Activated CD4-positive, alpha-beta T cell treated with anti-CD3 and anti-CD28 coated beads for 36 hours (primary cell): ENCODE data around the gene NCKAP5. TPM values are rescaled to one million over a fixed set of nuclear protein-coding genes. Genes with fewer than 3 reads are reported as not detected.
"Not testable (repeated sequence)": the region's sequence is repeated elsewhere in the genome, so short reads cannot be mapped to it uniquely, and the experiment has no call there.

Experiments
- ATAC-seq: fragments of 200-7000 bp; cut with Tn5 transposase; one replicate; pipeline ENCODE4 v1.10.0; 2021; ENCODE audit warnings: mild to moderate bottlenecking, moderate library complexity
- CTCF ChIA-PET: fragments of 350-600 bp; sonication (Branson Sonifier 250); formaldehyde crosslinking; loops from one replicate; lab custom pipeline; 2021; ENCODE audit warnings: antibody characterized with exemption; lab: Charles Lee
- POLR2A ChIA-PET: fragments of 350-600 bp; sonication (Branson Sonifier 250); formaldehyde crosslinking; loops from one replicate; lab custom pipeline; 2021; ENCODE audit warnings: antibody characterized with exemption, inconsistent platforms; lab: Charles Lee
- DNase-seq: peaks from one replicate; pipeline ENCODE4 v3.0.0-alpha.2; 2020
- H3K27ac Mint-ChIP-seq: one replicate; pipeline ENCODE4 v1.8.0; 2021; ENCODE audit warnings: mixed read lengths
- H3K27me3 Mint-ChIP-seq: one replicate; pipeline ENCODE4 v1.8.0; 2021; ENCODE audit warnings: mixed read lengths
- H3K36me3 Mint-ChIP-seq: one replicate; pipeline ENCODE4 v1.8.0; 2021; ENCODE audit warnings: low read depth, mixed read lengths
- H3K4me1 Mint-ChIP-seq: one replicate; pipeline ENCODE4 v1.8.0; 2021; ENCODE audit warnings: mixed read lengths
- H3K4me3 Mint-ChIP-seq: one replicate; pipeline ENCODE4 v1.8.0; 2021; ENCODE audit warnings: mild to moderate bottlenecking, moderate library complexity, mixed read lengths
- H3K9me3 Mint-ChIP-seq: one replicate; pipeline ENCODE4 v1.8.0; 2021; ENCODE audit warnings: low read depth, mixed read lengths
- intact Hi-C, 2 experiments: fragments of 100-400 bp; cut with DNase I in 1 of 2; cut with micrococcal nuclease in 1 of 2; formaldehyde crosslinking; loops; one replicate each; pipeline versions ENCODE4 v1.14.2 to v1.15.1; 2022 to 2024; cut with DNase I, micrococcal nuclease
- total RNA-seq, 2 experiments: library from RNA; stranded (reverse); gene quantifications; one replicate each; pipeline ENCODE4 v1.2.3, GENCODE V29; 2021

NCKAP5 gene
- total RNA-seq, 2 experiments from 2014 or later: not detected

GRCh38 chr2:132814651-132815050, 753.6 kb downstream of the NCKAP5 start:
- H3K4me1 Mint-ChIP-seq: no peaks in the 10 kb centered on the region
- ATAC-seq (no peak), DNase-seq (no peak)
- no peak overlapping the region for H3K4me3 Mint-ChIP-seq
- POLR2A ChIA-PET: no interaction called here
- H3K36me3 Mint-ChIP-seq: no peaks in the 10 kb centered on the region
- CTCF ChIA-PET: no interaction called here
- H3K9me3 Mint-ChIP-seq: peaks cover 4% of the 10 kb centered on the region
- no peaks in the 10 kb centered on the region for H3K27me3 Mint-ChIP-seq
- intact Hi-C loops: no loop called here
- H3K27ac Mint-ChIP-seq: no peak overlapping the region

GRCh38 chr2:132813422-132813821, 754.8 kb downstream of the NCKAP5 start:
- ATAC-seq: no peak
- H3K4me3 Mint-ChIP-seq: no peak overlapping the region
- no peaks in the 10 kb centered on the region for H3K36me3 Mint-ChIP-seq
- DNase-seq: no peak
- H3K27ac Mint-ChIP-seq: no peak overlapping the region
- POLR2A ChIA-PET: no interaction called here
- H3K27me3 Mint-ChIP-seq: no peaks in the 10 kb centered on the region
- peaks cover 8% of the 10 kb centered on the region for H3K9me3 Mint-ChIP-seq
- no peaks in the 10 kb centered on the region for H3K4me1 Mint-ChIP-seq
- intact Hi-C loops: no loop called here
- CTCF ChIA-PET: interaction anchor here (1.4 kb wide), 1 partner anchor 9 kb away, joined by 4 read pairs; no protein-coding TSS in a partner anchor

- H3K9me3 Mint-ChIP-seq: peaks cover 12% of the 10 kb centered on the region
- ChIA-PET POLR2A (no interaction called here), CTCF (no interaction called here)
- no peak overlapping the region for H3K27ac Mint-ChIP-seq
- ATAC-seq (no peak), DNase-seq (no peak)
- no peaks in the 10 kb centered on the region for H3K27me3 Mint-ChIP-seq
- no peak overlapping the region for H3K4me3 Mint-ChIP-seq
- H3K36me3 Mint-ChIP-seq: no peaks in the 10 kb centered on the region
- no peaks in the 10 kb centered on the region for H3K4me1 Mint-ChIP-seq
- intact Hi-C loops: no loop called here
Measured at GRCh38 chr2:132811148-132811915, 756.9 kb downstream of the NCKAP5 start.

GRCh38 chr2:132809962-132810361, 758.3 kb downstream of the NCKAP5 start:
- H3K9me3 Mint-ChIP-seq: peaks cover 12% of the 10 kb centered on the region
- H3K27ac Mint-ChIP-seq, H3K36me3 Mint-ChIP-seq, intact Hi-C loops, H3K4me3 Mint-ChIP-seq, ATAC-seq, H3K27me3 Mint-ChIP-seq, DNase-seq, CTCF ChIA-PET, POLR2A ChIA-PET, H3K4me1 Mint-ChIP-seq: not testable (repeated sequence)

GRCh38 chr2:132804051-132804450, 764.2 kb downstream of the NCKAP5 start:
- Mint-ChIP-seq H3K4me3 (no peak overlapping the region), H3K36me3 (no peaks in the 10 kb centered on the region), H3K27me3 (no peaks in the 10 kb centered on the region), H3K9me3 (peaks cover 5% of the 10 kb centered on the region), H3K27ac (no peak overlapping the region), H3K4me1 (no peaks in the 10 kb centered on the region)
- intact Hi-C loops: no loop called here
- CTCF ChIA-PET: interaction anchor here (1.2 to 1.3 kb wide), 3 partner anchors 10 to 20 kb away, joined by 3 to 4 read pairs (median 3); no protein-coding TSS in a partner anchor
- DNase-seq (no peak), ATAC-seq (no peak)
- POLR2A ChIA-PET: no interaction called here

- intact Hi-C loops: no loop called here
- Mint-ChIP-seq H3K4me1 (no peaks in the 10 kb centered on the region), H3K27ac (no peak overlapping the region), H3K4me3 (no peak overlapping the region), H3K36me3 (no peaks in the 10 kb centered on the region), H3K27me3 (no peaks in the 10 kb centered on the region), H3K9me3 (no peaks in the 10 kb centered on the region)
- ChIA-PET CTCF (no interaction called here), POLR2A (no interaction called here)
- DNase-seq (no peak), ATAC-seq (no peak)
Measured at GRCh38 chr2:132798341-132798740, 769.9 kb downstream of the NCKAP5 start.

GRCh38 chr2:132797556-132797955, 770.7 kb downstream of the NCKAP5 start:
- CTCF ChIA-PET: no interaction called here

GRCh38 chr2:132797071-132797470, 771.2 kb downstream of the NCKAP5 start:
- CTCF ChIA-PET: no interaction called here
- H3K27me3 Mint-ChIP-seq: no peaks in the 10 kb centered on the region
- no peaks in the 10 kb centered on the region for H3K4me1 Mint-ChIP-seq
- DNase-seq (no peak), ATAC-seq (no peak)
- POLR2A ChIA-PET: no interaction called here
- no peaks in the 10 kb centered on the region for H3K9me3 Mint-ChIP-seq
- no peaks in the 10 kb centered on the region for H3K36me3 Mint-ChIP-seq
- no peak overlapping the region for H3K27ac Mint-ChIP-seq
- no peak overlapping the region for H3K4me3 Mint-ChIP-seq
- intact Hi-C loops: no loop called here

More at GRCh38 chr2:132797556-132797955, 770.7 kb downstream of the NCKAP5 start:
- H3K27me3 Mint-ChIP-seq: no peaks in the 10 kb centered on the region
- H3K27ac Mint-ChIP-seq: no peak overlapping the region
- no peaks in the 10 kb centered on the region for H3K36me3 Mint-ChIP-seq
- no peak for DNase-seq
- no peaks in the 10 kb centered on the region for H3K9me3 Mint-ChIP-seq
- intact Hi-C loops: no loop called here
- POLR2A ChIA-PET: no interaction called here
- no peak overlapping the region for H3K4me3 Mint-ChIP-seq
- H3K4me1 Mint-ChIP-seq: no peaks in the 10 kb centered on the region
- no peak for ATAC-seq

GRCh38 chr2:132795220-132795619, 773.0 kb downstream of the NCKAP5 start:
- POLR2A ChIA-PET: no interaction called here

GRCh38 chr2:132793532-132793931, 774.7 kb downstream of the NCKAP5 start:
- no peaks in the 10 kb centered on the region for H3K4me1 Mint-ChIP-seq
- no peak overlapping the region for H3K27ac Mint-ChIP-seq
- ChIA-PET CTCF (no interaction called here), POLR2A (no interaction called here)
- H3K27me3 Mint-ChIP-seq: no peaks in the 10 kb centered on the region
- no peak for ATAC-seq
- H3K9me3 Mint-ChIP-seq: no peaks in the 10 kb centered on the region
- no peak overlapping the region for H3K4me3 Mint-ChIP-seq
- no peaks in the 10 kb centered on the region for H3K36me3 Mint-ChIP-seq
- DNase-seq: no peak
- intact Hi-C loops: no loop called here

More at GRCh38 chr2:132795220-132795619, 773.0 kb downstream of the NCKAP5 start:
- Mint-ChIP-seq H3K4me1 (no peaks in the 10 kb centered on the region), H3K27ac (no peak overlapping the region), H3K36me3 (no peaks in the 10 kb centered on the region), H3K27me3 (no peaks in the 10 kb centered on the region), H3K9me3 (no peaks in the 10 kb centered on the region), H3K4me3 (no peak overlapping the region)
- DNase-seq: no peak
- intact Hi-C loops: no loop called here
- no peak for ATAC-seq
- CTCF ChIA-PET: no interaction called here

GRCh38 chr2:132790207-132790785, 778.0 kb downstream of the NCKAP5 start:
- Mint-ChIP-seq H3K9me3 (no peaks in the 10 kb centered on the region), H3K27ac (no peak overlapping the region), H3K4me3 (no peak overlapping the region), H3K4me1 (no peaks in the 10 kb centered on the region), H3K36me3 (no peaks in the 10 kb centered on the region), H3K27me3 (peaks cover 2% of the 10 kb centered on the region)
- no peak for ATAC-seq
- ChIA-PET POLR2A (no interaction called here), CTCF (no interaction called here)
- no peak for DNase-seq
- intact Hi-C loops: no loop called here

- no peaks in the 10 kb centered on the region for H3K36me3 Mint-ChIP-seq
- no peak for DNase-seq
- no peaks in the 10 kb centered on the region for H3K4me1 Mint-ChIP-seq
- intact Hi-C loops: no loop called here
- H3K27ac Mint-ChIP-seq: no peak overlapping the region
- CTCF ChIA-PET: no interaction called here
- H3K27me3 Mint-ChIP-seq: peaks cover 2% of the 10 kb centered on the region
- H3K4me3 Mint-ChIP-seq: no peak overlapping the region
- ATAC-seq: no peak
- POLR2A ChIA-PET: no interaction called here
- H3K9me3 Mint-ChIP-seq: no peaks in the 10 kb centered on the region
Measured at GRCh38 chr2:132789066-132789465, 779.2 kb downstream of the NCKAP5 start.
